H1 (cell line): ENCODE measurements around the gene DNAJC21. TPM values are rescaled to one million over a fixed set of nuclear protein-coding genes. Genes with fewer than 3 reads are reported as not detected.

ENCODE experiments used
- CTCF ChIA-PET: fragments of 300-600 bp; sonication (Branson Sonifier 250); formaldehyde crosslinking; loops from one replicate; lab custom pipeline; 2021; ENCODE audit not compliant: partially characterized antibody; lab: Charles Lee
- POLR2A ChIA-PET: fragments of 300-600 bp; sonication (Branson Sonifier 250); formaldehyde crosslinking; loops from one replicate; lab custom pipeline; 2021; ENCODE audit warnings: inconsistent platforms; ENCODE audit not compliant: partially characterized antibody; lab: Charles Lee
- DNase-seq, 2 experiments: peaks; one replicate each; pipeline versions ENCODE4 v3.0.0 to v3.0.0-alpha.2; 2010 to 2022; ENCODE audit warnings: low spot score in 2 of 2, low read depth in 1 of 2, mixed read lengths in 1 of 2
- FAIRE-seq: peaks from 2 replicates; lab custom pipeline; 2011; peaks lifted over from hg19 to GRCh38; lab: Jason Lieb, UNC
- H2AFZ ChIP-seq: 2 replicates; pipeline ENCODE4 v1.8.1; 2012; ENCODE audit warnings: low read length, inconsistent platforms
- H2AK5ac ChIP-seq: 2 replicates; pipeline ENCODE4 v1.6.1; 2013; ENCODE audit warnings: low read depth, low read length
- H2BK120ac ChIP-seq: replicated peaks from 2 replicates; pipeline ENCODE3; 2013; ENCODE audit warnings: low read depth, low read length, inconsistent platforms
- H2BK12ac ChIP-seq: 2 replicates; pipeline ENCODE4 v1.6.1; 2013; ENCODE audit warnings: low read depth, low read length
- H2BK15ac ChIP-seq: 2 replicates; pipeline ENCODE4 v1.6.1; 2013; ENCODE audit warnings: low read length
- H2BK20ac ChIP-seq: 2 replicates; pipeline ENCODE4 v1.6.1; 2013; ENCODE audit warnings: low read length
- H2BK5ac ChIP-seq: 2 replicates; pipeline ENCODE4 v1.6.1; 2013; ENCODE audit warnings: low read depth, low read length
- H3K14ac ChIP-seq: 2 replicates; pipeline ENCODE4 v1.6.1; 2013; ENCODE audit warnings: inconsistent platforms; ENCODE audit not compliant: insufficient read length
- H3K18ac ChIP-seq: 2 replicates; pipeline ENCODE4 v1.6.1; 2013; ENCODE audit warnings: low read length; ENCODE audit errors: extremely low read depth
- H3K23ac ChIP-seq: 2 replicates; pipeline ENCODE4 v1.6.1; 2013; ENCODE audit warnings: inconsistent platforms; ENCODE audit not compliant: insufficient read length
- H3K23me2 ChIP-seq: 2 replicates; pipeline ENCODE4 v1.6.1; 2013; ENCODE audit warnings: low read depth, low read length
- H3K27ac ChIP-seq: 2 replicates; pipeline ENCODE4 v1.6.1; 2011; ENCODE audit warnings: low read depth, low read length, inconsistent platforms
- H3K27me3 ChIP-seq, 4 experiments: replicated peaks in 1 of 4; 1 replicate in 1 of 4; 2 replicates in 3 of 4; pipeline versions ENCODE4 v1.6.1 to v1.8.1; 2011 to 2013; ENCODE audit warnings: low read length in 3 of 4, mild to moderate bottlenecking in 3 of 4, inconsistent platforms in 2 of 4, mixed read lengths in 2 of 4, moderate library complexity in 1 of 4; ENCODE audit not compliant: control insufficient read depth in 3 of 4, insufficient read depth in 3 of 4; ENCODE audit errors: extremely low read depth in 1 of 4
- H3K36me3 ChIP-seq, 4 experiments: 2 replicates each; pipeline versions ENCODE4 v1.6.1 to v1.8.1; 2011 to 2013; ENCODE audit warnings: mild to moderate bottlenecking in 4 of 4, low read length in 3 of 4, moderate library complexity in 2 of 4, control low read depth in 1 of 4, inconsistent platforms in 1 of 4; ENCODE audit not compliant: insufficient read depth in 4 of 4, control insufficient read depth in 2 of 4
- H3K4ac ChIP-seq: replicated peaks from 2 replicates; pipeline ENCODE3; 2013; ENCODE audit warnings: low read length, low read depth, mixed read lengths, inconsistent platforms; ENCODE audit not compliant: insufficient read length
- H3K4me1 ChIP-seq, 4 experiments: replicated peaks in 1 of 4; 1 replicate in 1 of 4; 2 replicates in 3 of 4; pipeline versions ENCODE4 v1.6.1 to v1.8.1; 2011 to 2013; ENCODE audit warnings: low read length in 3 of 4, inconsistent platforms in 2 of 4, mixed read lengths in 1 of 4; ENCODE audit not compliant: insufficient read depth in 4 of 4, control insufficient read depth in 3 of 4
- H3K4me2 ChIP-seq, 2 experiments: 2 replicates each; pipeline versions ENCODE4 v1.6.1 to v1.8.1; 2011 to 2013; ENCODE audit warnings: low read depth in 2 of 2, low read length in 2 of 2, control low read depth in 1 of 2, inconsistent platforms in 1 of 2, mild to moderate bottlenecking in 1 of 2; ENCODE audit not compliant: insufficient read depth in 1 of 2
- H3K4me3 ChIP-seq, 4 experiments: fragments of 200-600, 300-600 bp in 1 of 4; sonication (generic), shearing (Covaris generic), sonication (Bioruptor Twin) in 1 of 4; 2 replicates each; pipeline versions ENCODE4 v1.5.1 to v1.8.1; 2011 to 2016; ENCODE audit warnings: low read length in 4 of 4, low read depth in 3 of 4, control low read depth in 2 of 4, inconsistent platforms in 2 of 4, mild to moderate bottlenecking in 2 of 4, mixed read lengths in 1 of 4, moderate library complexity in 1 of 4; ENCODE audit not compliant: insufficient read depth in 2 of 4; ENCODE audit errors: extremely low read depth in 1 of 4
- H3K56ac ChIP-seq: replicated peaks from 2 replicates; pipeline ENCODE3; 2013; ENCODE audit warnings: low read depth, mild to moderate bottlenecking, mixed read lengths, low read length, inconsistent platforms; ENCODE audit not compliant: insufficient read length
- H3K79me1 ChIP-seq: 2 replicates; pipeline ENCODE4 v1.6.1; 2013; ENCODE audit warnings: low read depth, low read length, control low read depth
- H3K79me2 ChIP-seq, 2 experiments: 2 replicates each; pipeline versions ENCODE4 v1.6.1 to v1.8.1; 2012 to 2013; ENCODE audit warnings: low read length in 2 of 2, mild to moderate bottlenecking in 2 of 2, inconsistent platforms in 1 of 2; ENCODE audit not compliant: insufficient read depth in 2 of 2, control insufficient read depth in 1 of 2
- H3K9ac ChIP-seq, 4 experiments: replicated peaks in 1 of 4; 1 replicate in 1 of 4; 2 replicates in 3 of 4; pipeline versions ENCODE4 v1.6.1 to v1.8.1; 2011 to 2013; ENCODE audit warnings: low read depth in 3 of 4, low read length in 3 of 4, control low read depth in 2 of 4, mild to moderate bottlenecking in 2 of 4, moderate library complexity in 2 of 4, inconsistent platforms in 1 of 4; ENCODE audit errors: extremely low read depth in 1 of 4
- H3K9me3 ChIP-seq, 2 experiments: 2 replicates each; pipeline versions ENCODE4 v1.6.1 to v1.8.1; 2012 to 2013; ENCODE audit warnings: mild to moderate bottlenecking in 2 of 2, moderate library complexity in 2 of 2, control low read depth in 1 of 2, inconsistent platforms in 1 of 2, low read depth in 1 of 2, low read length in 1 of 2, mixed read lengths in 1 of 2; ENCODE audit not compliant: insufficient read depth in 2 of 2
- H4K20me1 ChIP-seq, 2 experiments: replicated peaks in 1 of 2; 2 replicates each; pipeline versions ENCODE3 to v1.8.1; 2011 to 2013; ENCODE audit warnings: inconsistent platforms in 2 of 2, low read length in 2 of 2, mild to moderate bottlenecking in 1 of 2; ENCODE audit not compliant: insufficient read depth in 2 of 2, control insufficient read depth in 1 of 2
- H4K5ac ChIP-seq: 2 replicates; pipeline ENCODE4 v1.6.1; 2013; ENCODE audit warnings: low read length, low read depth, mixed read lengths, inconsistent platforms; ENCODE audit not compliant: insufficient read length
- H4K8ac ChIP-seq: 2 replicates; pipeline ENCODE4 v1.8.0; 2013; ENCODE audit warnings: mild to moderate bottlenecking, moderate library complexity, low read length, inconsistent platforms; ENCODE audit not compliant: insufficient read depth; ENCODE audit errors: extremely low read depth
- H4K91ac ChIP-seq: replicated peaks from 2 replicates; pipeline ENCODE3; 2013; ENCODE audit warnings: low read length, mixed read lengths, inconsistent platforms; ENCODE audit not compliant: insufficient read length
- ATF2 ChIP-seq: IDR thresholded peaks from 2 replicates; pipeline ENCODE4 v1.6.1; 2012; ENCODE audit warnings: low read length, inconsistent platforms
- CBX5 ChIP-seq: fragments of 300-800, 300-1000 bp; sonication (generic); IDR thresholded peaks from 2 replicates; pipeline ENCODE4 v1.7.1; 2016; ENCODE audit warnings: antibody characterized with exemption, low read length, low read depth
- E2F6 ChIP-seq: IDR thresholded peaks from 2 replicates; pipeline ENCODE4 v1.6.1; 2012; ENCODE audit warnings: inconsistent platforms
- FOSL1 ChIP-seq: IDR thresholded peaks from 2 replicates; pipeline ENCODE4 v1.6.1; 2011; ENCODE audit warnings: mild to moderate bottlenecking, low read depth, low read length, moderate library complexity; ENCODE audit not compliant: insufficient read depth
- HDAC2 ChIP-seq, 2 experiments: fragments of 300-600 bp in 1 of 2; sonication (generic) in 1 of 2; IDR thresholded peaks; 2 replicates each; pipeline ENCODE4 v1.6.1; 2011 to 2012; ENCODE audit warnings: low read depth in 2 of 2, low read length in 2 of 2, mild to moderate bottlenecking in 2 of 2, moderate library complexity in 2 of 2, borderline replicate concordance in 1 of 2, inconsistent platforms in 1 of 2
- HDAC6 ChIP-seq: IDR thresholded peaks from one replicate; pipeline ENCODE4 v1.7.1; 2012; ENCODE audit warnings: low read depth, mild to moderate bottlenecking, inconsistent platforms, low read length, moderate library complexity
- KDM5A ChIP-seq: fragments of 200-600 bp; IDR thresholded peaks from 2 replicates; pipeline ENCODE4 v1.7.1; 2012; ENCODE audit warnings: mild to moderate bottlenecking, low read length, inconsistent platforms, mixed read lengths
- NRF1 ChIP-seq: IDR thresholded peaks from 2 replicates; pipeline ENCODE4 v1.6.1; 2011; ENCODE audit warnings: mild to moderate bottlenecking, low read depth, low read length, improper control_type of control experiment
- SIRT6 ChIP-seq: IDR thresholded peaks from one replicate; pipeline ENCODE4 v1.7.1; 2012; ENCODE audit warnings: low read length, inconsistent platforms
- SP4 ChIP-seq: IDR thresholded peaks from 2 replicates; pipeline ENCODE4 v1.6.1; 2012; ENCODE audit warnings: low read length, inconsistent platforms
- WGBS, 2 experiments: shearing (Covaris generic) in 1 of 2; methylation state at CpG; one replicate each; pipeline versions ENCODE4 v1.1.6 to v1.1.7; 2013 to 2015; ENCODE audit warnings: low lambda C conversion rate in 2 of 2, mixed read lengths in 2 of 2, inconsistent platforms in 1 of 2, low coverage in 1 of 2, missing lambda C conversion rate in 1 of 2; ENCODE audit not compliant: insufficient replicate concordance in 2 of 2, insufficient coverage in 1 of 2, insufficient read length in 1 of 2; ENCODE audit errors: extremely low coverage in 1 of 2, missing lambda C conversion rate in 1 of 2; 5-methylcytosine and 5-hydroxymethylcytosine counted together
- polyA plus RNA-seq, 7 experiments: library from polyadenylated mRNA; depleted of rRNA in 3 of 7; stranded (reverse) in 5 of 7; unstranded in 2 of 7; fragments of >200 nt in 5 of 7; fragments of 200-250 nt in 2 of 7; gene quantifications; 1 replicate in 5 of 7; 2 replicates in 1 of 7; 4 replicates in 1 of 7; pipeline versions ENCODE4 v1.2.1 to v1.2.3, GENCODE V29; 2011 to 2013; ENCODE audit warnings: missing spikeins in 2 of 7, mixed read lengths in 2 of 7
- total RNA-seq: library from RNA; stranded (reverse); fragmentation: NEBNext Ultra II Directional; extraction: Animal tissue kit (Norgen Biotek cat#: 25700); gene quantifications from 2 replicates; pipeline ENCODE4 v1.2.1, GENCODE V29; 2021
- TF ChIP-seq, protein P1 (sequence below): IDR thresholded peaks from 2 replicates; pipeline ENCODE4 v1.6.1; 2011; ENCODE audit warnings: low read depth, mild to moderate bottlenecking, low read length; ENCODE audit not compliant: insufficient read depth

DNAJC21 gene
- total and polyA plus RNA-seq, 2 of the 8 experiments (the other 6 are each of a cell fraction or from before 2014, with no cell fraction given): 5.1 to 47.5 TPM

DNA sequence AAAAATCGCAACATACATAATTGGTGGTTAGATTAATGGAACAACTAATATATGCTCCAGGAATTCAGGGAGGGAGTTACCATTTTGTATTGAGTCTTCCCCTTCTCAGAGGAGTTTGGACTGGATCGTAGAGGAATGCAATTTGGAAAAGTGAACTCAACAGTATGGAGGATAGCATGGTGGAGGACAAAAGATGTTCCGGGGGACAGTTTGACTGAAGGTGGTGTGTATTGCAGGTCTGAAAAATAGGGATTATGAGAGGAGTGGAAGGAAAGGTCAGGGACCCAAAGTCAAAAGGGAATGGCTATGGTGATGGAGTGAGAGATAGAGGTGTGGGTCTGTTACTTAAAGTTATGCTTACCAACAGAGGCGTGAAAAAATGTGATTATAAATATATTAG, 1.5 kb downstream of the DNAJC21 start:
- Histone ChIP-seq H3K4me2 (peak overlapping the region; percentile 62 to 72), H2AK5ac (no peak overlapping the region), H3K27me3 (no peaks in the 10 kb centered on the region), H3K9me3 (no peaks in the 10 kb centered on the region), H3K23ac (no peak overlapping the region), H3K56ac (no peak overlapping the region), H4K20me1 (peaks cover 0 to 2% of the 10 kb centered on the region in 2 experiments), H4K8ac (no peak overlapping the region), H3K18ac (no peak overlapping the region), H3K4me3 (peak overlapping the region; percentile 50 to 96 (median 93)), H2BK15ac (no peak overlapping the region), H3K79me2 (peaks cover 6 to 42% of the 10 kb centered on the region in 2 experiments; a peak in 3 of 4 replicates), H4K91ac (no peak overlapping the region), H3K4me1 (no peaks in the 10 kb centered on the region; a peak in 1 of 7 replicates), H3K14ac (no peak overlapping the region), H2BK5ac (no peak overlapping the region), H2BK120ac (no peak overlapping the region), H3K23me2 (no peaks in the 10 kb centered on the region), H2BK12ac (no peak overlapping the region), H2BK20ac (no peak overlapping the region), H3K36me3 (peaks cover 2 to 24% (median 10%) of the 10 kb centered on the region in 4 experiments; a peak in 4 of 8 replicates), H3K9ac (peak overlapping the region in 1 of 4 experiments; percentile 77; a peak in 1 of 7 replicates), H4K5ac (no peak overlapping the region), H3K4ac (no peak overlapping the region), H2AFZ (no peak overlapping the region), H3K79me1 (peaks cover 3% of the 10 kb centered on the region), H3K27ac (no peak overlapping the region)
- ChIA-PET CTCF (no interaction called here), POLR2A (interaction anchor here (2.0 to 3.8 kb wide), 3 partner anchors 10 to 15 kb away, joined by 6 to 51 read pairs (median 12); partner anchors contain the start of genes BRIX1 and RAD1)
- FAIRE-seq (peak; percentile 24), DNase-seq (no peak)
- 73% methylated on average over 4 of the region's 4 CpGs; no CpG with 5 or more reads in 1 of the 2 experiments for WGBS, 2 experiments
- TF ChIP-seq, protein P1, sequence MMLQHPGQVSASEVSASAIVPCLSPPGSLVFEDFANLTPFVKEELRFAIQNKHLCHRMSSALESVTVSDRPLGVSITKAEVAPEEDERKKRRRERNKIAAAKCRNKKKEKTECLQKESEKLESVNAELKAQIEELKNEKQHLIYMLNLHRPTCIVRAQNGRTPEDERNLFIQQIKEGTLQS: no peak
- TF ChIP-seq HDAC2 (IDR thresholded peaks at IDR 0.05; ENCODE audit: borderline replicate concordance in 1 of 2, low read depth in 2 of 2, low read length in 2 of 2) (no peak), KDM5A (no peak), CBX5 (no peak), NRF1 (no peak), E2F6 (no peak), FOSL1 (no peak), SIRT6 (no peak), ATF2 (no peak), SP4 (no peak), HDAC6 (no peak)
